ENCODE data around the gene CIZ1. TPM values are rescaled to one million over a fixed set of nuclear protein-coding genes. Genes with fewer than 3 reads are reported as not detected.

Gene CIZ1
- total RNA-seq, 1 donor from 2014 or later = 150 TPM

GRCh38 chr9:128206916-128207910 lies 15.8 kb upstream of the CIZ1 start:
- Mint-ChIP-seq H3K36me3 (ENCODE audit: low read depth) (no peaks in the 10 kb centered on the region), H3K9me3 (no peaks in the 10 kb centered on the region), H3K27me3 (ENCODE audit: low read depth) (peaks cover 38% of the 10 kb centered on the region), H3K4me1 (ENCODE audit: low read depth) (peaks cover 12% of the 10 kb centered on the region), H3K4me3 (ENCODE audit: low read depth) (no peak overlapping the region), H3K27ac (no peak overlapping the region)
- DNase-seq (ENCODE audit: low spot score) = no peak
- intact Hi-C loops (cut with micrococcal nuclease) = no loop called here

DNA sequence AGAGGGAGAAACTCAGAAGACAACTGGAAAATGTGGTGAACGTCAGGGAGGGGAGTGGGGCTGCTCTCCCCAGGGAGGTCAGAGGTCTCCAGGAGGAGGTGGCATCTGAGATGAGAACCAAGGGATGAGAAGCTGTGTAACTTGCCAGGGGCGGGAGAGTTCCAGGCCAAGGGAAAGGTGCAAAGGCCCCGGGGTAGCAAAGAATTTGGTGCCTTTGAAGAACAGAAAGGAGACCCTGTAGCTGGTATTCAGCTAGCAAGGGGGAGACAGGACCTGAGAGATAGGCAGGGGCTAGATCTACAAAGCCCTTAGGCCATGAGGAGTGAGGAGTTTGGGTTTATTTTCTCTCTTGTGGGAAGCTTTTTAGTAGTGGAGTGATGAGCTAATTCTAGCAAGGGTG lies 15.1 kb upstream of the CIZ1 start:
- intact Hi-C loops (cut with micrococcal nuclease) = no loop called here
- DNase-seq (ENCODE audit: low spot score) = no peak
- no peak overlapping the region for H3K4me3 Mint-ChIP-seq (ENCODE audit: low read depth)
- H3K27ac Mint-ChIP-seq = no peak overlapping the region
- no peaks in the 10 kb centered on the region for H3K36me3 Mint-ChIP-seq (ENCODE audit: low read depth)
- no peaks in the 10 kb centered on the region for H3K9me3 Mint-ChIP-seq
- peaks cover 33% of the 10 kb centered on the region for H3K27me3 Mint-ChIP-seq (ENCODE audit: low read depth)
- peaks cover 15% of the 10 kb centered on the region for H3K4me1 Mint-ChIP-seq (ENCODE audit: low read depth)

GRCh38 chr9:128205296-128205944 lies 14.0 kb upstream of the CIZ1 start:
- no peaks in the 10 kb centered on the region for H3K9me3 Mint-ChIP-seq
- intact Hi-C loops (cut with micrococcal nuclease) = no loop called here
- H3K4me1 Mint-ChIP-seq (ENCODE audit: low read depth) = peaks cover 15% of the 10 kb centered on the region
- H3K4me3 Mint-ChIP-seq (ENCODE audit: low read depth) = no peak overlapping the region
- H3K36me3 Mint-ChIP-seq (ENCODE audit: low read depth) = no peaks in the 10 kb centered on the region
- no peak overlapping the region for H3K27ac Mint-ChIP-seq
- DNase-seq (ENCODE audit: low spot score) = no peak
- H3K27me3 Mint-ChIP-seq (ENCODE audit: low read depth) = peaks cover 29% of the 10 kb centered on the region

GRCh38 chr9:128204858-128205257 lies 13.5 kb upstream of the CIZ1 start:
- Mint-ChIP-seq H3K27ac (no peak overlapping the region), H3K4me1 (ENCODE audit: low read depth) (peaks cover 15% of the 10 kb centered on the region), H3K36me3 (ENCODE audit: low read depth) (no peaks in the 10 kb centered on the region), H3K9me3 (no peaks in the 10 kb centered on the region), H3K27me3 (ENCODE audit: low read depth) (peaks cover 29% of the 10 kb centered on the region), H3K4me3 (ENCODE audit: low read depth) (no peak overlapping the region)
- intact Hi-C loops (cut with micrococcal nuclease) = no loop called here
- no peak for DNase-seq (ENCODE audit: low spot score)

DNA sequence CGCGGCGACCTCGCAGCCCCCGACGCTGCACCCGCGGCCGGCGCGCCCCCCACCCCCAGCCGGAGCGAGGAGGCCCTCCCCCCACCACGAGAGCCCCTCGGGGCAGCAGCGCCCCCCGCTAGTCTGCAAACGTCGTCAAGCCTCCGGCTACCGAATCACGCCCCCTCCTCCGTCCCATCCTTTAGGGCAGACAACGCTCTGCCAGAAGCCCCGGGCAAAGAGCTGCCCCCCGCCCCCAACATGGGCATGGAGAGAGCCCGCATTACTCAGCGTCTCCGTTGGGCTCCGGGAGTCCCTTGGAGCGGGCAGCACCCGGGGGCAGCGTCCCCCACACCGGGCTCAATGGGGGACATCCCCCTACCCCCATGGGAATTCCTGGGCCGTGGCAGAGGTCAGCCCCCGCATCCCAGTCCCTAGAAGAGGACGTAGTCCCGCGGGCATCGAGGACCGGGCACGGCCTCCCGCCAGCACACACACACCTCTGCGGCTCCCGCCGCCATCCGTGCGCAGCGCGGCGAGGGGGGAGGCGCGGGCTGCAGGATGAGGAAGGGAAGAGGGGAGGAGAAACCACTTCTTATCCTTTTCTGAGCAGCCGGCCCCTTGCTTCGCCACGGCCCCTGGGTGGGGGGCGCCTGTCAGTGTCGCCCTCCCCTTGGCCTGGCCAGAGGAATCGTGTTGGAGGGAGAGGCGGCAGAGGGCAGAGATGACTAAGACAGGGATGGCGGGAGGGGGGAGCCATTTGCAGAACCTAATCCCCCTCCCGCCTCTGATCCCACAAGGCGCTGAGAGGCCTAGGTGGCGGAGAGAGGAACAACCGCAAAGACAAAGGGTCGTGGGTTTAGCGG lies 12.6 kb upstream of the CIZ1 start:
- Mint-ChIP-seq H3K9me3 (no peaks in the 10 kb centered on the region), H3K4me3 (ENCODE audit: low read depth) (peak overlapping the region; percentile 61), H3K27ac (no peak overlapping the region), H3K4me1 (ENCODE audit: low read depth) (peaks cover 15% of the 10 kb centered on the region), H3K27me3 (ENCODE audit: low read depth) (peaks cover 29% of the 10 kb centered on the region), H3K36me3 (ENCODE audit: low read depth) (no peaks in the 10 kb centered on the region)
- no peak for DNase-seq (ENCODE audit: low spot score)
- intact Hi-C loops (cut with micrococcal nuclease) = no loop called here

DNA sequence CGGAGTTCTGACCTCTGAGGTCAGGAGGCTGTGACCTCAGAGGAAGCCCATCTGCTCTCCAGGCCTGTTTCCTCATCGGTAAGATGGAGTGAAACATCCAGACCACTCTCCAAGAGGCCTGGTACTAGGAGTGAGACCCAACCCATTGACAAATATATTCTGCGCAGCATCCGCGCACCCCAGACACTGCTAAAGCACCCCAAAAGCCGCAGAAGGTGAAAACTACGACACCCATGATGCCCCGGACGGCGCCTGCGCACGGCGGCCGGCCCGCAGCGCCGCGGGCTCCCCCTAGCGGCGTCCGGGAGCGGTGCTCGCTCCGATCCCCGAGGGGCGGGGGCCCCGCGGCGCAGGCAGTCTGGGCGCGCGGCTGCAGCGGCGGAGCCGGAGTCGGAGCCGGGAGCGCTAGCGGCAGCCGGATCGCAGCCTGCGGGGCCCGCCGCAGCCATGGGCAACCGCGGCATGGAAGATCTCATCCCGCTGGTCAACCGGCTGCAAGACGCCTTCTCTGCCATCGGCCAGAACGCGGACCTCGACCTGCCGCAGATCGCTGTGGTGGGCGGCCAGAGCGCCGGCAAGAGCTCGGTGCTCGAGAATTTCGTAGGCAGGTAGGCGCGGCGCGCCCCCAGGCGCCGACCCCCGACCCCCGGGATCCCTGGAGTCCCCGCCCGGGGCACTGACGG lies 11.8 kb upstream of the CIZ1 start, which contains the start of gene DNM1:
TSS of gene DNM1 (plus strand) at position 356 of the 683 bp plus-strand sequence. CDS start at position 448, 92 bp downstream.
- peaks cover 26% of the 10 kb centered on the region for H3K27me3 Mint-ChIP-seq (ENCODE audit: low read depth)
- intact Hi-C loops (cut with micrococcal nuclease) = no loop called here
- H3K27ac Mint-ChIP-seq = peak within 1 kb of the TSS; percentile 68
- H3K4me1 Mint-ChIP-seq (ENCODE audit: low read depth) = peaks cover 15% of the 10 kb centered on the region
- H3K36me3 Mint-ChIP-seq (ENCODE audit: low read depth) = no peaks in the 10 kb centered on the region
- H3K9me3 Mint-ChIP-seq = no peaks in the 10 kb centered on the region
- DNase-seq (ENCODE audit: low spot score) = peak; percentile 74
- H3K4me3 Mint-ChIP-seq (ENCODE audit: low read depth) = peak within 1 kb of the TSS; percentile 76

GRCh38 chr9:128202648-128203023 lies 11.3 kb upstream of the CIZ1 start:
- peak overlapping the region; percentile 68 for H3K27ac Mint-ChIP-seq
- no peaks in the 10 kb centered on the region for H3K36me3 Mint-ChIP-seq (ENCODE audit: low read depth)
- DNase-seq (ENCODE audit: low spot score) = no peak
- peak overlapping the region; percentile 76 for H3K4me3 Mint-ChIP-seq (ENCODE audit: low read depth)
- H3K4me1 Mint-ChIP-seq (ENCODE audit: low read depth) = peaks cover 15% of the 10 kb centered on the region
- intact Hi-C loops (cut with micrococcal nuclease) = no loop called here
- H3K9me3 Mint-ChIP-seq = no peaks in the 10 kb centered on the region
- H3K27me3 Mint-ChIP-seq (ENCODE audit: low read depth) = peaks cover 26% of the 10 kb centered on the region

GRCh38 chr9:128201441-128202369 lies 10.3 kb upstream of the CIZ1 start:
- Mint-ChIP-seq H3K9me3 (no peaks in the 10 kb centered on the region), H3K27me3 (ENCODE audit: low read depth) (peaks cover 22% of the 10 kb centered on the region), H3K4me3 (ENCODE audit: low read depth) (no peak overlapping the region), H3K27ac (peak overlapping the region; percentile 28), H3K36me3 (ENCODE audit: low read depth) (no peaks in the 10 kb centered on the region), H3K4me1 (ENCODE audit: low read depth) (peaks cover 15% of the 10 kb centered on the region)
- intact Hi-C loops (cut with micrococcal nuclease) = no loop called here
- no peak for DNase-seq (ENCODE audit: low spot score)

DNA sequence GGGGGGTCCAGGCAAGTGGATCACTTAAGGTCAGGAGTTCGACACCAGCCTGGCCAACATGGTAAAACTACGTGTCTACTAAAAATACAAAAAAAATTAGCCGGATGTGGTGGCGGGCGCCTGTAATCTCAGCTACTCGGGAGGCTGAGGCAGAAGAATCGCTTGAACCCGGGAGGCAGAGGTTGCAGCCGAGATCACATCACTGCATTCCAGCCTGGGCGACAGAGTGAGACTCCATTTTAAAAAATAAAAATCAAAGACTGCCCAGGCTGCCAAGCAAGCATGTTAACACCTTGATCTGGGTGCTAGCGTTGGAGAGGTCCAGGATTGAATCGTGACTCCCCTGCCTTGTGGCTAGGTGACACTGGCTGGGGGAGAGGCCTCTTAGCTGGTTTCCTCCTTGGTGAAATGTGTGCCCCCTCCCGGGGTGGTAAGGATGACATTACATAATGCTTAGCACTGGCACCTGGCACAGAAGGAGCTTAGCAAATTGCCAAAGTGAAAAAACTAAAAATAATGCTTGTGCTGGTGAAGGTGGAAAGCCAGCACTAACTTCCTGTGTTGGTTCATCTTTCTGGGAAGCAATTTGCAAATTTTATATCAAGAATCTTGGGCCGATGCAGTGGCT lies 2.2 kb upstream of the CIZ1 start:
- Mint-ChIP-seq H3K4me1 (ENCODE audit: low read depth) (peaks cover 23% of the 10 kb centered on the region), H3K9me3 (no peaks in the 10 kb centered on the region), H3K27me3 (ENCODE audit: low read depth) (no peaks in the 10 kb centered on the region), H3K36me3 (ENCODE audit: low read depth) (peaks cover 16% of the 10 kb centered on the region), H3K27ac (no peak overlapping the region), H3K4me3 (ENCODE audit: low read depth) (no peak overlapping the region)
- DNase-seq (ENCODE audit: low spot score) = no peak
- intact Hi-C loops (cut with micrococcal nuclease) = loop anchor here (5.0 kb wide), 2 partner anchors 84 to 149 kb away; partner anchors contain the start of genes GOLGA2, SLC27A4 and SWI5

DNA sequence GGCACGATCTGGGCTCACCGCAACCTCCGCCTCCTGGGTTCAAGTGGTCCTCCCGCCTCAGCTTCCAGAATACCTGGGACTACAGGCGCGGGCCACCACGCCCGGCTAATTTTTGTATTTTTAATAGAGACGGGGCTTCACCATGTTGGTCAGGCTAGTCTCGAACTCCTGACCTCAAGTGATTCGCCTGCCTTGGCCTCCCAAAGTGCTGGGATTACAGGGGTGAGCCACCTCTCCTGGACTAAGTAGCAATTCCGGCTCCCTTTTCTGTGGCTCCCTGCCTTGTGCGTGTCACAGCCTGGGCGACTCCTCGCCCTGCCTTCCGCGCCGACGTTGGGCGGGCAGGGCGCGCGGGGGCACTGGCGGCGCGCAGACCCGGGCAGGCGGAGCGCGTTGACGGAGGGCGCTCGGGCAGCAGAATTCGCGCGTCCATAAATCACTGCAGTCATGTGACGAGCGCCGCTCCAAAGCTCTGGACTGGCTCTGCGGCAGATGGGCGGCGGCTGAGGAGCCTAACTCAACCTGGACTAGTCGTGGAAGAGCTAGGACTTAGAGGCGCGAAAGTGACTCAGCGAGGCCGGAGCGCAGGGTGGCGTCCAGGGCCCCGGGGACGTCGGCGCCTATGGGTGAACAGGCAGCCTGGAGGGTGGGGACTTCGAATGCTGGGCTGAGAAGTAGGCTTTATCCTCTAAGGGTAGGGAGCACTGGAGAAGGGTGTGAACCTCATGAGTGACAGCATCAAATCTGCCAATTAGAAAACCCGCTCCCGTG lies 1.4 kb upstream of the CIZ1 start:
- intact Hi-C loops (cut with micrococcal nuclease) = loop anchor here (5.0 kb wide), 2 partner anchors 85 to 150 kb away; partner anchors contain the start of genes GOLGA2, SLC27A4 and SWI5
- Mint-ChIP-seq H3K27ac (no peak overlapping the region), H3K4me1 (ENCODE audit: low read depth) (peaks cover 29% of the 10 kb centered on the region), H3K36me3 (ENCODE audit: low read depth) (peaks cover 21% of the 10 kb centered on the region), H3K27me3 (ENCODE audit: low read depth) (no peaks in the 10 kb centered on the region), H3K9me3 (no peaks in the 10 kb centered on the region), H3K4me3 (ENCODE audit: low read depth) (peak overlapping the region; percentile 62)
- peak; percentile 42 for DNase-seq (ENCODE audit: low spot score)
